Endothelial cell of umbilical vein (primary cell): Measurements from ENCODE around the gene KLHL18. TPM values are rescaled to one million over a fixed set of nuclear protein-coding genes. Genes with fewer than 3 reads are reported as not detected.

Experiments used
- BruUV-seq: library from RNA; stranded (reverse); fragments of 400-500 nt; replicated peaks from 2 replicates; lab custom pipeline; 2021; lab: Mats Ljungman, UMichigan
- CTCF ChIA-PET: fragments of 300-600, 350-600 bp; sonication (Branson Sonifier 250); formaldehyde crosslinking; loops from one replicate; lab custom pipeline; 2021; ENCODE audit warnings: antibody characterized with exemption, inconsistent platforms; lab: Charles Lee
- POLR2A ChIA-PET: fragments of 300-600, 350-600 bp; sonication (Branson Sonifier 250); formaldehyde crosslinking; loops from one replicate; lab custom pipeline; 2021; ENCODE audit warnings: antibody characterized with exemption, inconsistent platforms; lab: Charles Lee
- DNase-seq: peaks from one replicate; pipeline ENCODE4 v3.0.0-alpha.2; 2011; ENCODE audit warnings: low read depth, low spot score
- FAIRE-seq: peaks from 2 replicates; lab custom pipeline; 2011; peaks lifted over from hg19 to GRCh38; lab: Jason Lieb, UNC
- H2AFZ ChIP-seq: 2 replicates; pipeline ENCODE4 v1.6.0; 2012; ENCODE audit warnings: low read depth, low read length, control low read depth, inconsistent platforms
- H3K27ac ChIP-seq: 2 replicates; pipeline ENCODE4 v1.5.1; 2011; ENCODE audit warnings: low read depth, mild to moderate bottlenecking, control low read depth, low read length, moderate library complexity; ENCODE audit not compliant: insufficient read depth
- H3K27me3 ChIP-seq, 2 experiments: 2 replicates each; pipeline versions ENCODE4 v1.6.0 to v1.6.1; 2011; ENCODE audit warnings: low read length in 2 of 2, mixed read lengths in 1 of 2; ENCODE audit not compliant: control insufficient read depth in 2 of 2, insufficient read depth in 2 of 2
- H3K36me3 ChIP-seq, 2 experiments: 2 replicates in 1 of 2; 3 replicates in 1 of 2; pipeline ENCODE4 v1.5.1; 2011; ENCODE audit warnings: low read length in 2 of 2, mild to moderate bottlenecking in 1 of 2, moderate library complexity in 1 of 2; ENCODE audit not compliant: control insufficient read depth in 2 of 2, insufficient read depth in 2 of 2; ENCODE audit errors: extremely low read depth in 1 of 2
- H3K4me1 ChIP-seq: 3 replicates; pipeline ENCODE4 v1.5.1; 2011; ENCODE audit warnings: mild to moderate bottlenecking, low read length; ENCODE audit not compliant: control insufficient read depth, insufficient read depth; ENCODE audit errors: extremely low read depth
- H3K4me2 ChIP-seq: 2 replicates; pipeline ENCODE4 v1.6.1; 2011; ENCODE audit warnings: low read length, control low read depth, mixed read lengths; ENCODE audit not compliant: insufficient read depth
- H3K4me3 ChIP-seq, 3 experiments: fragments of 200-600 bp in 1 of 3; sonication (generic), shearing (Covaris generic) in 1 of 3; replicated peaks in 1 of 3; 2 replicates each; pipeline ENCODE4 v1.5.1; 2011 to 2016; ENCODE audit warnings: control low read depth in 3 of 3, low read length in 3 of 3, mild to moderate bottlenecking in 2 of 3, inconsistent platforms in 1 of 3, low read depth in 1 of 3, moderate library complexity in 1 of 3; ENCODE audit not compliant: insufficient read depth in 1 of 3
- H3K79me2 ChIP-seq: 2 replicates; pipeline ENCODE4 v1.6.0; 2012; ENCODE audit warnings: low read length, inconsistent platforms; ENCODE audit not compliant: control insufficient read depth, insufficient read depth
- H3K9ac ChIP-seq: replicated peaks from 2 replicates; pipeline ENCODE3; 2011; ENCODE audit warnings: low read length, control low read depth; ENCODE audit not compliant: insufficient read depth; ENCODE audit errors: extremely low read depth
- H3K9me1 ChIP-seq: replicated peaks from 3 replicates; pipeline ENCODE4 v1.6.0; 2011; ENCODE audit warnings: mild to moderate bottlenecking, low read length; ENCODE audit not compliant: control insufficient read depth, insufficient read depth; ENCODE audit errors: extremely low read depth
- H3K9me3 ChIP-seq: replicated peaks from 2 replicates; pipeline ENCODE4 v1.5.1; 2012; ENCODE audit warnings: low read length, inconsistent platforms; ENCODE audit not compliant: control insufficient read depth, insufficient read depth
- H4K20me1 ChIP-seq: replicated peaks from 2 replicates; pipeline ENCODE3; 2011; ENCODE audit warnings: mild to moderate bottlenecking, low read length; ENCODE audit not compliant: control insufficient read depth, insufficient read depth; ENCODE audit errors: extremely low read depth
- EZH2 ChIP-seq: IDR thresholded peaks from 2 replicates; pipeline ENCODE4 v1.6.1; 2012; ENCODE audit warnings: borderline replicate concordance, low read depth, mild to moderate bottlenecking, moderate library complexity, low read length, inconsistent platforms; ENCODE audit not compliant: severe bottlenecking
- FOS ChIP-seq: IDR thresholded peaks from 2 replicates; pipeline ENCODE4 v1.6.1; 2011; ENCODE audit warnings: mild to moderate bottlenecking, low read length, moderate library complexity, borderline replicate concordance; ENCODE audit not compliant: insufficient read depth
- GATA2 ChIP-seq: IDR thresholded peaks from 2 replicates; pipeline ENCODE4 v1.7.0; 2011; ENCODE audit warnings: low read depth, mild to moderate bottlenecking, moderate library complexity, mixed read lengths, low read length; ENCODE audit not compliant: insufficient read length, insufficient read depth
- JUN ChIP-seq: IDR thresholded peaks from 2 replicates; pipeline ENCODE4 v1.6.1; 2011; ENCODE audit warnings: borderline replicate concordance, low read depth; ENCODE audit not compliant: insufficient read length, insufficient read depth
- MYC ChIP-seq: IDR thresholded peaks from one replicate; pipeline ENCODE4 v1.6.1; 2011; ENCODE audit warnings: mild to moderate bottlenecking, low read depth, low read length
- POLR2A ChIP-seq: IDR thresholded peaks from 2 replicates; pipeline ENCODE4 v1.6.1; 2012; ENCODE audit warnings: low read depth, mild to moderate bottlenecking, control low read depth, low read length
- POLR2AphosphoS5 ChIP-seq: IDR thresholded peaks from 2 replicates; pipeline ENCODE4 v1.6.1; 2012; ENCODE audit warnings: low read depth, mild to moderate bottlenecking, control low read depth, low read length, moderate library complexity; ENCODE audit not compliant: insufficient read depth
- dilution Hi-C: fragments of 300-500 bp; cut with MboI; formaldehyde crosslinking; loops from one replicate; pipeline ENCODE4 v1.15.0; 2019; ENCODE audit warnings: low sequenced_read_pairs; ENCODE audit not compliant: extremely low pct_ligation_motif_present
- intact Hi-C: fragments of 100-400 bp; cut with micrococcal nuclease; formaldehyde crosslinking; loops from one replicate; pipeline ENCODE4 v1.10.0; 2022
- polyA plus RNA-seq, 4 experiments: library from polyadenylated mRNA; depleted of rRNA in 3 of 4; stranded (reverse) in 3 of 4; unstranded in 1 of 4; fragments of >200 nt; gene quantifications; 2 replicates each; pipeline versions ENCODE4 v1.2.1 to v1.2.3, GENCODE V29; 2011 to 2012; ENCODE audit warnings: missing spikeins in 1 of 4
- total RNA-seq: library from RNA; stranded (reverse); gene quantifications from 2 replicates; pipeline ENCODE4 v1.2.3, GENCODE V29; 2021
- TF ChIP-seq, protein P1 (sequence below), 2 donors: IDR thresholded peaks; 1 replicate in 1 of 2; 2 replicates in 1 of 2; pipeline ENCODE4 v1.5.1; 2011; ENCODE audit warnings: low read length in 2 of 2, mild to moderate bottlenecking in 2 of 2, moderate library complexity in 2 of 2, control low read depth in 1 of 2, inconsistent platforms in 1 of 2, low read depth in 1 of 2; ENCODE audit not compliant: insufficient read depth in 1 of 2; ENCODE audit errors: extremely low read depth in 1 of 2
- TF ChIP-seq, protein P2 (sequence below): IDR thresholded peaks from 2 replicates; pipeline ENCODE4 v1.6.1; 2011; ENCODE audit not compliant: insufficient read depth, insufficient read length

The KLHL18 gene
- total and polyA plus RNA-seq, 2 donors (not counting 3 experiments of a cell fraction or from before 2014, with no cell fraction given), result 43.4 to 58.1 TPM

DNA sequence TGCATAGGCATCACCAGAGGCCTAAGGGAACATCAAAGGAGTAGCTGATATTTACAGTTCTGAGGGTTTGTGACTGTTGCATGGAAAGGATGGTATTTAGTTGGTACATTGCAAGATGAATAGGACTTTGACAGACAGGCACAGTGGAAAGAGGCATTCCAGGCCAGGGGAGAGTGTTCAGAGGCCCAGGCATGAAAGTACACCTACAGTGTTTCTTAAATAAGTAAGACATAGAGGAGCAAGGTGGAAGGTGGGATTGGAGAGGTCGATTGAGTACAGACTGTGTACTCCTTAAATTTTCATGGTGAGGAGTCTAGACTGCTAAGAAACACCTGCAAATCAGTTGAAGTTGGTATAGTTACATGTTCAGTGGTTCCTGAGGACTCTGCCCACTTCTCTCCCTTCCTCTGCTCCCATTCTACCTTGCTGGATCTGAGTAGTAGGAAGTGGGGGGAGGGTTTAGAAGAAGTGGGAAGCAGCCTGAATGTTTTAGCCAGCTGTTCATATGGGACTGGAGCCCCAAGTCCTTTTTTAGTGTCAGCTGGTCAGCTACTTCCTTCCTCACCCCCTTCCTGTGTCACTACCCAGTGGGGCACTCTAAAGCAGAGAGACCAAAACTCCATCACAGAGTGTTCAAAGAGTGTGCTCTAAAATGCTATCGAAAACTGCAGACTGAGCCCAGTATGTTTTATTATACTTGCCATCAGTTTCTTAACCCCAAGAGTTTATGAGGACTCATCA, 14.0 kb downstream of the KLHL18 start:
- no peak overlapping the region for H3K9ac ChIP-seq
- no peaks in the 10 kb centered on the region for H3K27me3 ChIP-seq
- no peak overlapping the region for H3K4me3 ChIP-seq
- TF ChIP-seq POLR2AphosphoS5, result no peak
- TF ChIP-seq, protein P1, sequence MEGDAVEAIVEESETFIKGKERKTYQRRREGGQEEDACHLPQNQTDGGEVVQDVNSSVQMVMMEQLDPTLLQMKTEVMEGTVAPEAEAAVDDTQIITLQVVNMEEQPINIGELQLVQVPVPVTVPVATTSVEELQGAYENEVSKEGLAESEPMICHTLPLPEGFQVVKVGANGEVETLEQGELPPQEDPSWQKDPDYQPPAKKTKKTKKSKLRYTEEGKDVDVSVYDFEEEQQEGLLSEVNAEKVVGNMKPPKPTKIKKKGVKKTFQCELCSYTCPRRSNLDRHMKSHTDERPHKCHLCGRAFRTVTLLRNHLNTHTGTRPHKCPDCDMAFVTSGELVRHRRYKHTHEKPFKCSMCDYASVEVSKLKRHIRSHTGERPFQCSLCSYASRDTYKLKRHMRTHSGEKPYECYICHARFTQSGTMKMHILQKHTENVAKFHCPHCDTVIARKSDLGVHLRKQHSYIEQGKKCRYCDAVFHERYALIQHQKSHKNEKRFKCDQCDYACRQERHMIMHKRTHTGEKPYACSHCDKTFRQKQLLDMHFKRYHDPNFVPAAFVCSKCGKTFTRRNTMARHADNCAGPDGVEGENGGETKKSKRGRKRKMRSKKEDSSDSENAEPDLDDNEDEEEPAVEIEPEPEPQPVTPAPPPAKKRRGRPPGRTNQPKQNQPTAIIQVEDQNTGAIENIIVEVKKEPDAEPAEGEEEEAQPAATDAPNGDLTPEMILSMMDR (IDR thresholded peaks at IDR 0.05; ENCODE audit: extremely low read depth in 1 of 2, insufficient read depth in 1 of 2, low read depth in 1 of 2, low read length in 2 of 2), result no peak
- no peak for TF ChIP-seq JUN
- TF ChIP-seq, protein P2, sequence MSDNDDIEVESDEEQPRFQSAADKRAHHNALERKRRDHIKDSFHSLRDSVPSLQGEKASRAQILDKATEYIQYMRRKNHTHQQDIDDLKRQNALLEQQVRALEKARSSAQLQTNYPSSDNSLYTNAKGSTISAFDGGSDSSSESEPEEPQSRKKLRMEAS, result no peak
- no peak for TF ChIP-seq POLR2A
- no peak for TF ChIP-seq EZH2
- no peak for TF ChIP-seq GATA2
- TF ChIP-seq MYC, result no peak
- TF ChIP-seq FOS, result no peak
- dilution Hi-C loops, result no loop called here
- H4K20me1 ChIP-seq, result no peaks in the 10 kb centered on the region
- ChIA-PET POLR2A (no interaction called here), CTCF (no interaction called here)
- FAIRE-seq, result no peak
- H3K36me3 ChIP-seq, result peaks cover 0 to 2% of the 10 kb centered on the region in 2 experiments
- peaks cover 7% of the 10 kb centered on the region for H3K4me1 ChIP-seq
- H3K9me1 ChIP-seq, result no peaks in the 10 kb centered on the region
- no peak overlapping the region for H3K4me2 ChIP-seq
- no TSS peak for BruUV-seq
- no peaks in the 10 kb centered on the region for H3K9me3 ChIP-seq
- peaks cover 48% of the 10 kb centered on the region for H3K79me2 ChIP-seq
- intact Hi-C loops, result no loop called here
- no peak overlapping the region for H3K27ac ChIP-seq
- H2AFZ ChIP-seq, result no peak overlapping the region
- no peak for DNase-seq
